Right lobe of liver (tissue), 6 donors: ENCODE results near the gene KCNMA1. TPM values are rescaled to one million over a fixed set of nuclear protein-coding genes. Genes with fewer than 3 reads are reported as not detected.

Experiments
- ATAC-seq, 4 donors: fragments of 200-7000 bp; cut with Tn5 transposase; one replicate each; pipeline ENCODE4 v1.9.1; 2020; ENCODE audit warnings: mild to moderate bottlenecking in 4 of 4, moderate library complexity in 4 of 4
- DNase-seq, 3 donors: peaks; one replicate each; pipeline ENCODE4 v3.0.0-alpha.2; 2020
- H3K27ac ChIP-seq, 3 donors: fragments of 200-600 bp; one replicate each; pipeline ENCODE4 v1.8.0; 2022
- H3K27me3 ChIP-seq, 2 donors: fragments of 200-600 bp; one replicate each; pipeline ENCODE4 v1.8.0; 2022
- H3K36me3 ChIP-seq, 4 donors: fragments of 200-600 bp; sonication (generic) in 1 of 4; one replicate each; pipeline versions ENCODE4 v1.5.1 to v1.8.0; 2017 to 2022; ENCODE audit warnings: control low read depth in 1 of 4
- H3K4me1 ChIP-seq, 4 donors: fragments of 200-600 bp; sonication (generic) in 1 of 4; one replicate each; pipeline versions ENCODE4 v1.5.1 to v1.8.0; 2017 to 2022; ENCODE audit warnings: control low read depth in 1 of 4
- H3K4me3 ChIP-seq, 3 donors: fragments of 200-600 bp; one replicate each; pipeline ENCODE4 v1.8.0; 2022
- H3K9me3 ChIP-seq, 4 donors: fragments of 200-600 bp; sonication (generic) in 1 of 4; one replicate each; pipeline versions ENCODE4 v1.5.1 to v1.8.0; 2017 to 2022; ENCODE audit warnings: control low read depth in 1 of 4
- POLR2A ChIP-seq: fragments of 450-650 bp; IDR thresholded peaks from one replicate; pipeline ENCODE4 v1.6.1; 2017; ENCODE audit warnings: antibody characterized with exemption, mild to moderate bottlenecking
- WGBS: methylation state at CpG from one replicate; pipeline ENCODE4 v1.1.6; 2018; ENCODE audit warnings: low coverage, low lambda C conversion rate; ENCODE audit not compliant: insufficient coverage; ENCODE audit errors: missing lambda C conversion rate; 5-methylcytosine and 5-hydroxymethylcytosine counted together
- intact Hi-C, 2 donors: fragments of 100-400 bp; cut with DNase I; formaldehyde crosslinking; loops; one replicate each; pipeline versions ENCODE4 v1.11.2 to v1.14.1; 2022
- total RNA-seq, 6 experiments: library from RNA; depleted of rRNA in 2 of 6; stranded (reverse); fragments of >200 nt in 2 of 6; fragmentation: NEBNext Ultra II Directional in 3 of 6; extraction: Animal tissue kit (Norgen Biotek cat#: 25700) in 3 of 6; gene quantifications; one replicate each; pipeline versions ENCODE4 v1.1.0 to v1.2.4, GENCODE V29; 2016 to 2023
- TF ChIP-seq, protein P1 (sequence below), 4 donors: fragments of 200-600 bp in 3 of 4; fragments of 450-650 bp in 1 of 4; IDR thresholded peaks; one replicate each; pipeline versions ENCODE4 v1.5.1 to v1.8.0; 2016 to 2022; ENCODE audit warnings: antibody characterized with exemption in 4 of 4, mild to moderate bottlenecking in 2 of 4
- donor health status: DM: no; HTN: yes; CAD: no.
- donor health status: DM: no; HTN: no; CAD: no.
- donor health status: DM: no; HTN: no; CAD: no.
- donor health status: DM: no; HTN: yes; CAD: no.
- donor health status: DM: no; HTN: yes; CAD: no.

Gene KCNMA1
- total RNA-seq, 6 experiments from 2014 or later: 5.7 to 48.0 (median 15.1) TPM

GRCh38 chr10:77600640-77601039 lies 37.0 kb downstream of the KCNMA1 start:
- WGBS: no CpG with 5 or more reads among the region's 6 CpGs
- Histone ChIP-seq H3K27me3 (no peaks in the 10 kb centered on the region), H3K9me3 (no peaks in the 10 kb centered on the region), H3K27ac (peak overlapping the region in 1 of 3 donors; percentile 21), H3K4me3 (no peak overlapping the region), H3K36me3 (no peaks in the 10 kb centered on the region), H3K4me1 (peaks cover 0 to 29% (median 3%) of the 10 kb centered on the region in 4 donors)
- TF ChIP-seq POLR2A: no peak
- TF ChIP-seq, protein P1, sequence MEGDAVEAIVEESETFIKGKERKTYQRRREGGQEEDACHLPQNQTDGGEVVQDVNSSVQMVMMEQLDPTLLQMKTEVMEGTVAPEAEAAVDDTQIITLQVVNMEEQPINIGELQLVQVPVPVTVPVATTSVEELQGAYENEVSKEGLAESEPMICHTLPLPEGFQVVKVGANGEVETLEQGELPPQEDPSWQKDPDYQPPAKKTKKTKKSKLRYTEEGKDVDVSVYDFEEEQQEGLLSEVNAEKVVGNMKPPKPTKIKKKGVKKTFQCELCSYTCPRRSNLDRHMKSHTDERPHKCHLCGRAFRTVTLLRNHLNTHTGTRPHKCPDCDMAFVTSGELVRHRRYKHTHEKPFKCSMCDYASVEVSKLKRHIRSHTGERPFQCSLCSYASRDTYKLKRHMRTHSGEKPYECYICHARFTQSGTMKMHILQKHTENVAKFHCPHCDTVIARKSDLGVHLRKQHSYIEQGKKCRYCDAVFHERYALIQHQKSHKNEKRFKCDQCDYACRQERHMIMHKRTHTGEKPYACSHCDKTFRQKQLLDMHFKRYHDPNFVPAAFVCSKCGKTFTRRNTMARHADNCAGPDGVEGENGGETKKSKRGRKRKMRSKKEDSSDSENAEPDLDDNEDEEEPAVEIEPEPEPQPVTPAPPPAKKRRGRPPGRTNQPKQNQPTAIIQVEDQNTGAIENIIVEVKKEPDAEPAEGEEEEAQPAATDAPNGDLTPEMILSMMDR (IDR thresholded peaks at IDR 0.05): no peak
- DNase-seq (no peak), ATAC-seq (no peak)
- intact Hi-C loops: no loop called here

GRCh38 chr10:77599651-77600050 lies 38.0 kb downstream of the KCNMA1 start:
- Histone ChIP-seq H3K4me1 (peaks cover 0 to 29% (median 3%) of the 10 kb centered on the region in 4 donors), H3K9me3 (no peaks in the 10 kb centered on the region), H3K27me3 (no peaks in the 10 kb centered on the region), H3K27ac (no peak overlapping the region), H3K4me3 (no peak overlapping the region), H3K36me3 (no peaks in the 10 kb centered on the region)
- intact Hi-C loops: no loop called here
- 93% methylated on average over 4 of the region's 4 CpGs for WGBS
- no peak for TF ChIP-seq POLR2A
- TF ChIP-seq, protein P1 (IDR thresholded peaks at IDR 0.05): no peak
- DNase-seq (no peak), ATAC-seq (no peak)

- DNase-seq: no peak
- H3K27me3 ChIP-seq: no peaks in the 10 kb centered on the region
- no peak overlapping the region for H3K27ac ChIP-seq
- no peak overlapping the region for H3K4me3 ChIP-seq
- no peak for ATAC-seq
- H3K4me1 ChIP-seq: peaks cover 0 to 22% (median under 1%) of the 10 kb centered on the region in 4 donors
- TF ChIP-seq, protein P1 (IDR thresholded peaks at IDR 0.05): no peak
- no peak for TF ChIP-seq POLR2A
- 81% methylated on average over 6 of the region's 7 CpGs for WGBS
- no peaks in the 10 kb centered on the region for H3K9me3 ChIP-seq
- H3K36me3 ChIP-seq: no peaks in the 10 kb centered on the region
- intact Hi-C loops: no loop called here
These were observed 39.0 kb downstream of the KCNMA1 start for GRCh38 chr10:77598606-77599005.

- H3K36me3 ChIP-seq: no peaks in the 10 kb centered on the region
- intact Hi-C loops: no loop called here
- no peak overlapping the region for H3K27ac ChIP-seq
- no peak overlapping the region for H3K4me3 ChIP-seq
- H3K9me3 ChIP-seq: no peaks in the 10 kb centered on the region
- no peak for DNase-seq
- TF ChIP-seq, protein P1 (IDR thresholded peaks at IDR 0.05): no peak
- TF ChIP-seq POLR2A: no peak
- peaks cover 0 to 12% (median 0%) of the 10 kb centered on the region in 4 donors for H3K4me1 ChIP-seq
- H3K27me3 ChIP-seq: no peaks in the 10 kb centered on the region
- no peak for ATAC-seq
These were observed 40.0 kb downstream of the KCNMA1 start for GRCh38 chr10:77597560-77597959.

GRCh38 chr10:77594471-77594783 lies 43.2 kb downstream of the KCNMA1 start:
- no peak for DNase-seq
- 90% methylated on average over 3 of the region's 4 CpGs for WGBS
- intact Hi-C loops: no loop called here
- Histone ChIP-seq H3K27me3 (no peaks in the 10 kb centered on the region), H3K36me3 (no peaks in the 10 kb centered on the region), H3K4me1 (no peaks in the 10 kb centered on the region), H3K4me3 (no peak overlapping the region), H3K27ac (no peak overlapping the region), H3K9me3 (no peaks in the 10 kb centered on the region)
- ATAC-seq: peak in 2 of 4 donors; percentile 33 to 52
- no peak for TF ChIP-seq POLR2A
- TF ChIP-seq, protein P1 (IDR thresholded peaks at IDR 0.05): no peak
